Left ventricle myocardium inferior (tissue), 1 donor: ENCODE data around the gene OR8K1. TPM values are rescaled to one million over a fixed set of nuclear protein-coding genes. Genes with fewer than 3 reads are reported as not detected.

Experiments used
- DNase-seq: peaks from one replicate; pipeline ENCODE4 v3.0.0-alpha.2; 2020
- H3K27ac ChIP-seq: fragments of 200-600 bp; replicated peaks from 2 replicates; pipeline ENCODE4 v1.8.0; 2021
- H3K27me3 ChIP-seq: fragments of 200-600 bp; 2 replicates; pipeline ENCODE4 v1.8.0; 2021; ENCODE audit warnings: low read depth
- H3K36me3 ChIP-seq: fragments of 200-600 bp; 2 replicates; pipeline ENCODE4 v1.8.0; 2021
- H3K4me1 ChIP-seq: fragments of 200-600 bp; 2 replicates; pipeline ENCODE4 v1.8.0; 2021
- H3K4me3 ChIP-seq: fragments of 200-600 bp; 2 replicates; pipeline ENCODE4 v1.8.0; 2021; ENCODE audit warnings: mild to moderate bottlenecking, moderate library complexity
- H3K9me3 ChIP-seq: fragments of 200-600 bp; replicated peaks from 2 replicates; pipeline ENCODE4 v1.8.0; 2021
- CTCF ChIP-seq: fragments of 200-600 bp; IDR thresholded peaks from 2 replicates; pipeline ENCODE4 v1.8.0; 2021; ENCODE audit warnings: antibody characterized with exemption, mild to moderate bottlenecking, borderline replicate concordance
- intact Hi-C: fragments of 100-400 bp; cut with micrococcal nuclease; formaldehyde crosslinking; loops from one replicate; pipeline ENCODE4 v1.11.0; 2022
- total RNA-seq: library from RNA; stranded (reverse); fragmentation: NEBNext Ultra II Directional; extraction: Animal tissue kit (Norgen Biotek cat#: 25700); gene quantifications from one replicate; pipeline ENCODE4 v1.2.1, GENCODE V29; 2021
- donor health status: DM: no; HTN: yes; CAD: no; lungs with severe emphysema.

OR8K1 gene
- total RNA-seq, 1 donor from 2014 or later: not detected

GRCh38 chr11:56394381-56394780 lies 48.5 kb downstream of the OR8K1 start:
- TF ChIP-seq CTCF: no peak
- no peaks in the 10 kb centered on the region for H3K27me3 ChIP-seq
- no peaks in the 10 kb centered on the region for H3K4me1 ChIP-seq
- intact Hi-C loops: no loop called here
- DNase-seq: no peak
- H3K27ac ChIP-seq: no peak overlapping the region
- H3K36me3 ChIP-seq: no peaks in the 10 kb centered on the region
- no peak overlapping the region for H3K4me3 ChIP-seq
- H3K9me3 ChIP-seq: no peaks in the 10 kb centered on the region

GRCh38 chr11:56396047-56396446 lies 50.2 kb downstream of the OR8K1 start:
- DNase-seq: no peak
- intact Hi-C loops: no loop called here
- H3K9me3 ChIP-seq: no peaks in the 10 kb centered on the region
- no peak for TF ChIP-seq CTCF
- no peak overlapping the region for H3K27ac ChIP-seq
- H3K36me3 ChIP-seq: no peaks in the 10 kb centered on the region
- no peaks in the 10 kb centered on the region for H3K27me3 ChIP-seq
- no peaks in the 10 kb centered on the region for H3K4me1 ChIP-seq
- no peak overlapping the region for H3K4me3 ChIP-seq

Other genes with a start within 250 kb of the OR8K1 start
- gene OR8H2, start 242.4 kb upstream of the OR8K1 start, total RNA-seq: not detected
- gene OR8H3, start 223.7 kb upstream of the OR8K1 start, total RNA-seq: not detected
- gene OR8J3, start 205.8 kb upstream of the OR8K1 start, total RNA-seq: not detected
- not detected for gene OR8K5, start 185.7 kb upstream of the OR8K1 start, total RNA-seq
- not detected for gene OR5J2, start 169.4 kb upstream of the OR8K1 start, total RNA-seq
- gene OR5T2, start 111.8 kb upstream of the OR8K1 start, total RNA-seq: not detected
- not detected for gene OR5T3, start 93.8 kb upstream of the OR8K1 start, total RNA-seq
- gene OR5T1, start 71.9 kb upstream of the OR8K1 start, total RNA-seq: not detected
- not detected for gene OR8H1, start 53.8 kb upstream of the OR8K1 start, total RNA-seq
- not detected for gene OR8K3, start 30.9 kb upstream of the OR8K1 start, total RNA-seq
- gene OR8J1, start 8.3 kb downstream of the OR8K1 start, total RNA-seq: not detected
- not detected for gene OR8U1, start 29.6 kb downstream of the OR8K1 start, total RNA-seq
- not detected for gene OR5AL1, start 66.7 kb downstream of the OR8K1 start, total RNA-seq
- gene OR5M3, start 127.3 kb downstream of the OR8K1 start, total RNA-seq: not detected
- not detected for gene OR5M8, start 145.3 kb downstream of the OR8K1 start, total RNA-seq
- not detected for gene OR5M11, start 197.2 kb downstream of the OR8K1 start, total RNA-seq
- gene OR5M10, start 231.7 kb downstream of the OR8K1 start, total RNA-seq: not detected